Endothelial cell of umbilical vein (primary cell): ENCODE data around the gene BRI3BP. TPM values are rescaled to one million over a fixed set of nuclear protein-coding genes. Genes with fewer than 3 reads are reported as not detected.
"Not testable (repeated sequence)": the region's sequence is repeated elsewhere in the genome, so short reads cannot be mapped to it uniquely, and the experiment has no call there.

ENCODE experiments used
- BruUV-seq: library from RNA; stranded (reverse); fragments of 400-500 nt; replicated peaks from 2 replicates; lab custom pipeline; 2021; lab: Mats Ljungman, UMichigan
- CTCF ChIA-PET: fragments of 300-600, 350-600 bp; sonication (Branson Sonifier 250); formaldehyde crosslinking; loops from one replicate; lab custom pipeline; 2021; ENCODE audit warnings: antibody characterized with exemption, inconsistent platforms; lab: Charles Lee
- POLR2A ChIA-PET: fragments of 300-600, 350-600 bp; sonication (Branson Sonifier 250); formaldehyde crosslinking; loops from one replicate; lab custom pipeline; 2021; ENCODE audit warnings: antibody characterized with exemption, inconsistent platforms; lab: Charles Lee
- DNase-seq: peaks from one replicate; pipeline ENCODE4 v3.0.0-alpha.2; 2011; ENCODE audit warnings: low read depth, low spot score
- FAIRE-seq: peaks from 2 replicates; lab custom pipeline; 2011; peaks lifted over from hg19 to GRCh38; lab: Jason Lieb, UNC
- H2AFZ ChIP-seq: 2 replicates; pipeline ENCODE4 v1.6.0; 2012; ENCODE audit warnings: low read depth, low read length, control low read depth, inconsistent platforms
- H3K27ac ChIP-seq: 2 replicates; pipeline ENCODE4 v1.5.1; 2011; ENCODE audit warnings: low read depth, mild to moderate bottlenecking, control low read depth, low read length, moderate library complexity; ENCODE audit not compliant: insufficient read depth
- H3K27me3 ChIP-seq, 2 experiments: 2 replicates each; pipeline versions ENCODE4 v1.6.0 to v1.6.1; 2011; ENCODE audit warnings: low read length in 2 of 2, mixed read lengths in 1 of 2; ENCODE audit not compliant: control insufficient read depth in 2 of 2, insufficient read depth in 2 of 2
- H3K36me3 ChIP-seq, 2 experiments: 2 replicates in 1 of 2; 3 replicates in 1 of 2; pipeline ENCODE4 v1.5.1; 2011; ENCODE audit warnings: low read length in 2 of 2, mild to moderate bottlenecking in 1 of 2, moderate library complexity in 1 of 2; ENCODE audit not compliant: control insufficient read depth in 2 of 2, insufficient read depth in 2 of 2; ENCODE audit errors: extremely low read depth in 1 of 2
- H3K4me1 ChIP-seq: 3 replicates; pipeline ENCODE4 v1.5.1; 2011; ENCODE audit warnings: mild to moderate bottlenecking, low read length; ENCODE audit not compliant: control insufficient read depth, insufficient read depth; ENCODE audit errors: extremely low read depth
- H3K4me2 ChIP-seq: 2 replicates; pipeline ENCODE4 v1.6.1; 2011; ENCODE audit warnings: low read length, control low read depth, mixed read lengths; ENCODE audit not compliant: insufficient read depth
- H3K4me3 ChIP-seq, 3 experiments: fragments of 200-600 bp in 1 of 3; sonication (generic), shearing (Covaris generic) in 1 of 3; replicated peaks in 1 of 3; 2 replicates each; pipeline ENCODE4 v1.5.1; 2011 to 2016; ENCODE audit warnings: control low read depth in 3 of 3, low read length in 3 of 3, mild to moderate bottlenecking in 2 of 3, inconsistent platforms in 1 of 3, low read depth in 1 of 3, moderate library complexity in 1 of 3; ENCODE audit not compliant: insufficient read depth in 1 of 3
- H3K79me2 ChIP-seq: 2 replicates; pipeline ENCODE4 v1.6.0; 2012; ENCODE audit warnings: low read length, inconsistent platforms; ENCODE audit not compliant: control insufficient read depth, insufficient read depth
- H3K9ac ChIP-seq: replicated peaks from 2 replicates; pipeline ENCODE3; 2011; ENCODE audit warnings: low read length, control low read depth; ENCODE audit not compliant: insufficient read depth; ENCODE audit errors: extremely low read depth
- H3K9me1 ChIP-seq: replicated peaks from 3 replicates; pipeline ENCODE4 v1.6.0; 2011; ENCODE audit warnings: mild to moderate bottlenecking, low read length; ENCODE audit not compliant: control insufficient read depth, insufficient read depth; ENCODE audit errors: extremely low read depth
- H3K9me3 ChIP-seq: replicated peaks from 2 replicates; pipeline ENCODE4 v1.5.1; 2012; ENCODE audit warnings: low read length, inconsistent platforms; ENCODE audit not compliant: control insufficient read depth, insufficient read depth
- H4K20me1 ChIP-seq: replicated peaks from 2 replicates; pipeline ENCODE3; 2011; ENCODE audit warnings: mild to moderate bottlenecking, low read length; ENCODE audit not compliant: control insufficient read depth, insufficient read depth; ENCODE audit errors: extremely low read depth
- EZH2 ChIP-seq: IDR thresholded peaks from 2 replicates; pipeline ENCODE4 v1.6.1; 2012; ENCODE audit warnings: borderline replicate concordance, low read depth, mild to moderate bottlenecking, moderate library complexity, low read length, inconsistent platforms; ENCODE audit not compliant: severe bottlenecking
- FOS ChIP-seq: IDR thresholded peaks from 2 replicates; pipeline ENCODE4 v1.6.1; 2011; ENCODE audit warnings: mild to moderate bottlenecking, low read length, moderate library complexity, borderline replicate concordance; ENCODE audit not compliant: insufficient read depth
- GATA2 ChIP-seq: IDR thresholded peaks from 2 replicates; pipeline ENCODE4 v1.7.0; 2011; ENCODE audit warnings: low read depth, mild to moderate bottlenecking, moderate library complexity, mixed read lengths, low read length; ENCODE audit not compliant: insufficient read length, insufficient read depth
- JUN ChIP-seq: IDR thresholded peaks from 2 replicates; pipeline ENCODE4 v1.6.1; 2011; ENCODE audit warnings: borderline replicate concordance, low read depth; ENCODE audit not compliant: insufficient read length, insufficient read depth
- MAX ChIP-seq: IDR thresholded peaks from 2 replicates; pipeline ENCODE4 v1.6.1; 2011; ENCODE audit not compliant: insufficient read depth, insufficient read length
- MYC ChIP-seq: IDR thresholded peaks from one replicate; pipeline ENCODE4 v1.6.1; 2011; ENCODE audit warnings: mild to moderate bottlenecking, low read depth, low read length
- POLR2A ChIP-seq: IDR thresholded peaks from 2 replicates; pipeline ENCODE4 v1.6.1; 2012; ENCODE audit warnings: low read depth, mild to moderate bottlenecking, control low read depth, low read length
- POLR2AphosphoS5 ChIP-seq: IDR thresholded peaks from 2 replicates; pipeline ENCODE4 v1.6.1; 2012; ENCODE audit warnings: low read depth, mild to moderate bottlenecking, control low read depth, low read length, moderate library complexity; ENCODE audit not compliant: insufficient read depth
- dilution Hi-C: fragments of 300-500 bp; cut with MboI; formaldehyde crosslinking; loops from one replicate; pipeline ENCODE4 v1.15.0; 2019; ENCODE audit warnings: low sequenced_read_pairs; ENCODE audit not compliant: extremely low pct_ligation_motif_present
- intact Hi-C: fragments of 100-400 bp; cut with micrococcal nuclease; formaldehyde crosslinking; loops from one replicate; pipeline ENCODE4 v1.10.0; 2022
- polyA plus RNA-seq, 4 experiments: library from polyadenylated mRNA; depleted of rRNA in 3 of 4; stranded (reverse) in 3 of 4; unstranded in 1 of 4; fragments of >200 nt; gene quantifications; 2 replicates each; pipeline versions ENCODE4 v1.2.1 to v1.2.3, GENCODE V29; 2011 to 2012; ENCODE audit warnings: missing spikeins in 1 of 4
- total RNA-seq: library from RNA; stranded (reverse); gene quantifications from 2 replicates; pipeline ENCODE4 v1.2.3, GENCODE V29; 2021
- TF ChIP-seq, protein P1 (sequence below), 2 donors: IDR thresholded peaks; 1 replicate in 1 of 2; 2 replicates in 1 of 2; pipeline ENCODE4 v1.5.1; 2011; ENCODE audit warnings: low read length in 2 of 2, mild to moderate bottlenecking in 2 of 2, moderate library complexity in 2 of 2, control low read depth in 1 of 2, inconsistent platforms in 1 of 2, low read depth in 1 of 2; ENCODE audit not compliant: insufficient read depth in 1 of 2; ENCODE audit errors: extremely low read depth in 1 of 2

The BRI3BP gene
- total and polyA plus RNA-seq, 2 donors (not counting 3 experiments of a cell fraction or from before 2014, with no cell fraction given) = 3.4 to 8.2 TPM

GRCh38 chr12:125072496-125072895 lies 79.1 kb downstream of the BRI3BP start:
- Histone ChIP-seq H3K4me2 (no peak overlapping the region), H3K9ac (no peak overlapping the region), H3K9me1 (no peaks in the 10 kb centered on the region), H3K4me3 (no peak overlapping the region), H3K36me3 (peaks cover 9 to 13% of the 10 kb centered on the region in 2 experiments), H4K20me1 (no peaks in the 10 kb centered on the region), H3K9me3 (no peaks in the 10 kb centered on the region), H3K27me3 (no peaks in the 10 kb centered on the region), H3K79me2 (no peaks in the 10 kb centered on the region), H3K4me1 (no peaks in the 10 kb centered on the region), H3K27ac (no peak overlapping the region), H2AFZ (no peak overlapping the region)
- FAIRE-seq (no peak), DNase-seq (no peak)
- POLR2A ChIA-PET = no interaction called here
- intact Hi-C loops (no loop called here), dilution Hi-C loops (no loop called here)
- CTCF ChIA-PET = interaction anchor here (0.8 kb wide), 1 partner anchor 23 kb away, joined by 4 read pairs; no protein-coding TSS in a partner anchor
- TF ChIP-seq JUN (no peak), MYC (no peak), MAX (no peak), FOS (no peak), EZH2 (no peak), POLR2AphosphoS5 (no peak), GATA2 (no peak), POLR2A (no peak)
- TF ChIP-seq, protein P1, sequence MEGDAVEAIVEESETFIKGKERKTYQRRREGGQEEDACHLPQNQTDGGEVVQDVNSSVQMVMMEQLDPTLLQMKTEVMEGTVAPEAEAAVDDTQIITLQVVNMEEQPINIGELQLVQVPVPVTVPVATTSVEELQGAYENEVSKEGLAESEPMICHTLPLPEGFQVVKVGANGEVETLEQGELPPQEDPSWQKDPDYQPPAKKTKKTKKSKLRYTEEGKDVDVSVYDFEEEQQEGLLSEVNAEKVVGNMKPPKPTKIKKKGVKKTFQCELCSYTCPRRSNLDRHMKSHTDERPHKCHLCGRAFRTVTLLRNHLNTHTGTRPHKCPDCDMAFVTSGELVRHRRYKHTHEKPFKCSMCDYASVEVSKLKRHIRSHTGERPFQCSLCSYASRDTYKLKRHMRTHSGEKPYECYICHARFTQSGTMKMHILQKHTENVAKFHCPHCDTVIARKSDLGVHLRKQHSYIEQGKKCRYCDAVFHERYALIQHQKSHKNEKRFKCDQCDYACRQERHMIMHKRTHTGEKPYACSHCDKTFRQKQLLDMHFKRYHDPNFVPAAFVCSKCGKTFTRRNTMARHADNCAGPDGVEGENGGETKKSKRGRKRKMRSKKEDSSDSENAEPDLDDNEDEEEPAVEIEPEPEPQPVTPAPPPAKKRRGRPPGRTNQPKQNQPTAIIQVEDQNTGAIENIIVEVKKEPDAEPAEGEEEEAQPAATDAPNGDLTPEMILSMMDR (IDR thresholded peaks at IDR 0.05; ENCODE audit: extremely low read depth in 1 of 2, insufficient read depth in 1 of 2, low read depth in 1 of 2, low read length in 2 of 2) = no peak
- BruUV-seq = no TSS peak

DNA sequence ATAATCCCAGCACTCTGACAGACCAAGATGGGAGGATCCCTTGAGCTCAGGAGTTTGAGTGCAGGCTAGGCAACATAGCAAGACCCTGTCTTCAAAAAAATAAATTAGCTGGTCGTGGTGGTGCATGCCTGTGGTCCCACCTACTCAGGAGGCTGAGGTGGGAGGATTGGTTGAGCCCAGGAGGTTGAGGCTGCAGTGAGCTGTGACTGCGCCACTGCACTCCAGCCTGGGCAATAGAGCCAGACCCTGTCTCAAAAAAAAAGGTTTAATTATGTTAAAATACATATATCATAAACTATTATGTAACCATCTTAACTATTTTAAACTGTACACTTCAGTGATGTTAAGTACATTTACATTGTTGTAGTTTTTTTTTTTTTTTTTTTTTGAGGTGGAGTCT lies 80.8 kb downstream of the BRI3BP start:
- BruUV-seq, intact Hi-C loops: not testable (repeated sequence)

More for the DNA sequence above, 80.8 kb downstream of the BRI3BP start:
- H2AFZ ChIP-seq, H3K9me1 ChIP-seq, H3K27ac ChIP-seq, H3K9ac ChIP-seq, H3K9me3 ChIP-seq, POLR2A ChIA-PET, H3K4me3 ChIP-seq, CTCF ChIA-PET, H3K4me1 ChIP-seq, H3K79me2 ChIP-seq, DNase-seq, dilution Hi-C loops, FAIRE-seq, H4K20me1 ChIP-seq, H3K4me2 ChIP-seq, H3K27me3 ChIP-seq: not testable (repeated sequence)
- peaks cover 13% of the 10 kb centered on the region in 2 experiments for H3K36me3 ChIP-seq
